Measurements from ENCODE around the gene AKAP9.
"Not testable (repeated sequence)": the region's sequence is repeated elsewhere in the genome, so short reads cannot be mapped to it uniquely, and the experiment has no call there.

The AKAP9 gene

GRCh38 chr7:91940572-91941341 lies at the start of gene AKAP9:
AKAP9 (plus strand) TSS chr7:91940862; CDS start chr7:91941100, 238 bp downstream.
- DNase-seq, result peak; percentile 80

DNA sequence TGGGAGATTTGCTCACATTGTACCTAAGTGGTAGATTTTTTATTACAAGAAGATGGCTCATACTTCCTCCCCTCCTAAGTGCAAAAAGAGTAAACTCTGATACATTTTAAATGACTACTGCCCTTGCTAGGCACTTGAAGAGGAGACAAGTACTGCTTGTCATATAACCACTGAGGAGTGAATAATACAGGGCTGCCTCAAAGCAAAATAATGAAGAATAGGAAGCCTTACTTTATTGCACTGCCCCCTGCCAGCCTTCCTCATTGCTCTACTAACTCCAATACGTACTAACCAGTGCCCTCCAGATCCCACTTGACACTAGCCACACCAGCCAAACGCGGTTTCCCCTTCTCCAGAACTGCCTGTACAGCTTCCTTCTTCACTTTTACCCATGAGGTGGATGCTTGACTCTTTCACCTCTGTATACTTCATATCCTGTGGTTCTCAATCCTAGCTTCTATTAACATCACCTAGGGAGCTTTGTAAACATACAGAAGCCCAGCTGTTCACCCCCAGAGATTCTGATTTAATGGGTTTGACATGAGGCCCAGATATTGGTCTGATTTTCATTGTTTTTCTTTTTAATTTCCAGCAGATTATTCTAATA lies 48.5 kb upstream of the AKAP9 start:
- DNase-seq, result no peak

DNA sequence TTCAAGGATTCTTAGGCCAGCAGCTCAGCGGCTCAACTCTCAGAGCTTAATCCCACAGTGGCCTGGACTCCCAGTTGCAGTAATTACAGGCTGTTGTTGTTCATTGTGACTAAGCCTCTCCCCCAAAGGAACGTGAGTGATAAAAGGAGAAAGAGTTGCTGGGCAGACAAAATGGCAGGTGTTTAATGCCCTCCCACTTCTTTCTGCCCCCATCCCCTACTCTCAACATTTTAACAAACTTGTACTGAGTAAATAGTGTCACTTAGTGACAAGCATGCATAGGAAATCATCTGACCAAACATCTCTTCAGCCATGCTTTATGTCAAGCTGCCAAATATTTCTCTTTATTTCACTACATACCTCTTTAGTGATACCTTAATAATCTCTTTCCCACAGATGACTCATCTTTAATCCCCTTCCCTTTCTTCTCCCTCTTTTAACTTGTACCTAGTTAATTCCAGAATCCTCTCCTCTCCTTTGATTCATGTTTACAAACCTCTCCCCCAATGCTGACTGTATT lies 47.8 kb upstream of the AKAP9 start:
- DNase-seq, result no peak

DNA sequence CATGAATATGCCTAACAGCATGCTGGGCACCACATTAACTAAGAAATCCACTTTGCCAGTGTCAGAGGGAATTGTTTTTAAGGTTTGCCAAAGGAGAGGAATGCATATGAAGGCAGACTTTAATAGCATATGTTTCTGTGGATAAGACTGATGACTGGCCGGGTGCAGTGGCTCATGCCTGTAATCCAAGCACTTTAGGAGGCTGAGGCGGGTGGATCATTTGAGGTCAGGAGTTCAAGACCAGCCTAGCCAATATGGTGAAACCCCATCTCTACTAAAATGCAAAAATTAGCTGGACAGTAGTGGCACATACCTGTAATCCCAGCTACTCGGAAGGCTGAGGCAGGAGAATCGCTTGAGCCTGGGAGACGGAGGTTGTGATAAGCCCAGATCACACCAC lies 47.0 kb upstream of the AKAP9 start:
- DNase-seq, result not testable (repeated sequence)

GRCh38 chr7:91894781-91895480 lies 45.7 kb upstream of the AKAP9 start:
- no peak for DNase-seq

DNA sequence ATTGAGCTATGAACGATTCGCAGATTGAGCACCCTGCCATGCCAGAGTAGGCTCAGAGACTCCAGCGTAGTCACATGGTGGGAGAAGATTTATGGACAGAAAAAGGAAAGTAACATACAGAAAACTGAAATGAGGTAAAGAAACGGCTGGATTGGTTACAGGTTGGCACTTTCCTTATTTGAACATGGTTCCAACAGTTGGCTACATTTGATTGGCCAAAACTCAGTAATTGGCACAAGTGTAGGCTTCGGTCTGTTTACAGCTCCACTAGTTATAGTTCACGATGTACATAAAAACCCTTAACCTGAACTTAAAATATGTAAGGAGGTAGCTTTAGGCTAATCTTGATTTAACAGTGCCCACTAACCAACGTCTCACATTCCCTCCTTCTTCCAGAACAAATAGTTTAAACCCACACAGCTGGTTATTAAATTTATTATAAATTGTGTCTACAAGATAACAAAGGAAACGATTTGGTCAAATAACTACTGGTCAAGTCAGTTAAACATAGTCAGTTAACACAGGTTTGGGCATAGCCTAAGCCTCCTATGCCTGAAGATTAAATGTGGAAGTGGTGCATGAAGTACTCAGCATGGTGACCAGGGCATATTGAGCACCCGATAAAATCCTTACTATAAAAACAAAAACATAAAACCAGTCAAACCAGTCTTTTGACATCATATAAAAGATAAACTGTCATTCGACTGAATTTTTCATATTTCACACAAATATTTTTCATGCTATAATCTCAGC lies 42.2 kb upstream of the AKAP9 start:
- no peak for DNase-seq

- no peak for DNase-seq
Measured at GRCh38 chr7:91899563-91899962, 41.1 kb upstream of the AKAP9 start.

- DNase-seq, result peak; percentile 86
Measured at GRCh38 chr7:91910171-91910570, 30.5 kb upstream of the AKAP9 start.

DNA sequence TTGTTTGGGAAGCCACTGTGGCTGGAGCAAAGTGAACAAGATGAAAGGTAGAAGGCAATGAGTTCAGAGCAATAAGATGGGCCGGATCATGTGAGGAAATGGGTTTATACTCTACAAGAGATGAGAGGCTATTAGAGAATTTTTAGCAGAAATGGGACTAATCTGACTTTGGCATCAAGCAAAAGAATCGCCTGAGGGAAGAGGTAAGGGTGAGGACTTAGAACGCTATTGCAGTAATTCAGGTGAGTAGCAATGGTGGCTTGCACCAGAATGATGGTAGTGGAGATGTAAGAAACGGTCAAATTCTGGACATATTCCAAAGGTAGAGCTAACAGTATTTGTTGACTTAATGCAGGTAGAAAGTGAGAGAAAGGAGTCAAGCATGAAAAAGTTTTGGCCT lies 29.5 kb upstream of the AKAP9 start:
- DNase-seq, result no peak

GRCh38 chr7:91912494-91912893 lies 28.2 kb upstream of the AKAP9 start:
- DNase-seq, result no peak

DNA sequence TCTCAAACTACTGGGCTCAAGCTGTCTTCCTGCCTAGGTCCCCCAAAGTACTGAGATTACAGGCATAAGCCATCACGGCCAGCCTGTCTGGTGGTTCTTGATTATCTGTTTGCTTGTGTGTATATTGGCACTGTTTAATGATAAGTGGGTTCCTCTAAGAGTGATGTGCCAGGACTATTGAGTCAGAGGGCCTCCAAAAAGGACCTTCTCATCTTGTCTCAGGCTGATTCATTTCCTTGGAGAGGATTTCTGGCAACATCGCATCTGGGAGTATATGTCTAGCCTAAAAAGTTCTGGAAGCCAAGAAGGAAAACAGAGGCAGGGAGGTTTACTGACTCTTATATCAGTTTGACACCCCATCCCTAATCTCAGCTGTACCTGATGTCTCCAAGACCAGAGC lies 27.1 kb upstream of the AKAP9 start:
- no peak for DNase-seq

- no peak for DNase-seq
Measured at GRCh38 chr7:91915401-91916050, 25.1 kb upstream of the AKAP9 start.

GRCh38 chr7:91916051-91916440 lies 24.6 kb upstream of the AKAP9 start:
- no peak for DNase-seq

DNA sequence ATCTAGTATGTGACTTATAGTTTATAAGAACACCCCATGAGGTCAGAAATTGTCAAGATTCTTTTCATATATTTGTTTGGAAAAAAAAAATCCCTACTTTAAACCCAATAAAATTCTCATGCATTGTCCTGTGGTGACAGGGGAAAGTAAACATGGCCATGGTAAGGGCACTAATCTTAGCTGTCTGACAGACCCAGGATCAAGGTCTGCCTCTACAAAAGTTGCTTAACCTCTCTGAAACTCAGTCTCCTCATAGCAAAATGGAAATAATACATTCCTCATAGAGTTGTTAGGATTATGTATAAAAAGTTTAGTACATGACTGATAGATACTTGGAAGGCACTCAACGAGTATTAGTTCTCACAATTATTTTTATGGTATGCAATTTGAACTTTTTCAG lies 22.3 kb upstream of the AKAP9 start:
- DNase-seq, result no peak

GRCh38 chr7:91922857-91923256 lies 17.8 kb upstream of the AKAP9 start:
- no peak for DNase-seq

- DNase-seq, result no peak
Measured at GRCh38 chr7:91927912-91928311, 12.8 kb upstream of the AKAP9 start.

DNA sequence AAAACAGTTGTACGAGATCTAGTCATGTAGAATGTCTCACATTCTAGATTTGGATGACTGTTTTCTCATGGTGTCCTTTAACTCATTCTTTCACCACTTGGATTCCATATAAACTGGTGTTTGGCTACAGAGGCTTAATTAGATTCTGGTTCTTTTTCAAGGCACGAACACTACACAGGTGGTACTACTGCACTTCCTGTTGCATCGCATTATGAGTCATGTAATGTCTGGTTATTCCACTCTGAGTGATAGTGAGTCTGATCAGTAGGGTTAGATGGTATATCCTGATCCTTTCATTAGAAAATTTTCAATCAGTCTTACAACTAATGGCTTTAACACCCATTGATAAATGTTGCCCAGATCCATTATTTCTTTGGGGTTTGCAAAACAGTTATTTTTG lies 11.2 kb upstream of the AKAP9 start:
- DNase-seq, result no peak

- DNase-seq, result peak; percentile 13
Measured at GRCh38 chr7:91940171-91940570, 491 bp upstream of the AKAP9 start.

GRCh38 chr7:91941450-91941849 lies 788 bp downstream of the AKAP9 start:
- DNase-seq, result peak; percentile 30

DNA sequence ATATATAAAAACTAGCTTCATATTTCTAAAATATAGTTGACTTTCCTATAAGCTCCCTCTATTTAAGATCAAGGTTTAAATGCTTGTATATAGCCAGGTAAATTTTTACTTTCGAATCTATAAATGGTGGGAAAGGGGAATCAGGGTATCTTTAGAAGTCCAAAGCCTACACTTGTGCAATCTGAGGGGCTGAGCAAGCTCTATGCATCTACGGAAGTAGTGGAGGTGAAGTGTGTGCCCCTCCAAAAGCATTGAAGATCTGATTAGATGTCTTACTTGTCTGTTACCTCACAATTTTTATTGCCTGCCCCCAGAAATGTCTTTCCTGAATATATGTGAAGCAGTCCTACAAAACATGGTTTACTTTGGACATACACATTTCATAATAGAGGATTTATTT lies 1.6 kb downstream of the AKAP9 start:
- no peak for DNase-seq

DNA sequence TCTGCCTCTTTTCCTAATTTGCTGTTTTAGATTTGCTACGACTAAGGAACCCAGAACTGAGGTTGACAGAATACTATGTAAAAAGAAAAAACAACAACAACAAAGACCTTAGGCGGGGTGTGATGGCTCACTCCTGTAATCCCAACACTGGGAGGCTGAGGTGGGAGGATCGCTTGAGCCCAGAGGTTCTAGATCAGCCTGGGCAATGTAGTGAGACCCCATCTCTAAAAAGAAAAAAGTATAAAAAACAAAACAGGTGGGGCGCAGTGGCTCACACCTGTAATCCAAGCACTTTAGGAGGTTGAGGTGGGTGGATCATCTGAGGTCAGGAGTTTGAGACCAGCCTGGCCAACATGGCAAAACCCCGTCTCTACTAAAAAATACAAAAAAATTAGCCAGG lies 4.3 kb downstream of the AKAP9 start:
- DNase-seq, result not testable (repeated sequence)

DNA sequence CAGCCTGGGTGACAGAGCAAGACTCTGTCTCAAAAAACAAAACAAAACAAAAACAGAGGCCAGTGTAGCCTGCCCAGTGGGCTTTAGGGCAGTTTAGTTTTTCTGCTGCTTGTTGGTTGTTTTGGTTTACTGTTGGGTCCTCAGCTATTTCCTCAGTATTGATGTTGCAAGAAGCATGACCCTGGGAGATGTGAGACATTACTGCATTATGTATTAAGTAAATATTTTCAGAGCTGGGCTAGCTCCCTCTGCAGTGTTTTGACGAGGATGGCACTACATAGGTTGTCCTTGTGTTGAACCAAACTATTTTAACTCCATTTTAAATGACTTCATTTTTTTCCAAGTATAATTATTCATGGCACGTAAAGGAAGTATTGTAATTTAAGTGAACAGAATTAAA lies 4.8 kb downstream of the AKAP9 start:
- peak; percentile 74 for DNase-seq

GRCh38 chr7:91946549-91946948 lies 5.9 kb downstream of the AKAP9 start:
- DNase-seq, result peak; percentile 82
